Glutamatergic neuron (in vitro differentiated cells): ENCODE measurements around the gene KCNMB2. TPM values are rescaled to one million over a fixed set of nuclear protein-coding genes. Genes with fewer than 3 reads are reported as not detected.

Experiments
- DNase-seq: peaks from one replicate; pipeline ENCODE4 v3.0.0; 2022
- H3K27ac Mint-ChIP-seq: one replicate; pipeline ENCODE4 v1.8.0; 2020; ENCODE audit warnings: mild to moderate bottlenecking, mixed read lengths, inconsistent platforms; ENCODE audit not compliant: unreplicated experiment
- H3K27me3 Mint-ChIP-seq: one replicate; pipeline ENCODE4 v1.8.0; 2020; ENCODE audit warnings: mild to moderate bottlenecking, moderate library complexity, mixed read lengths, inconsistent platforms; ENCODE audit not compliant: unreplicated experiment
- H3K36me3 Mint-ChIP-seq: one replicate; pipeline ENCODE4 v1.8.0; 2020; ENCODE audit warnings: mild to moderate bottlenecking, mixed read lengths, inconsistent platforms; ENCODE audit not compliant: unreplicated experiment
- H3K4me1 Mint-ChIP-seq: one replicate; pipeline ENCODE4 v1.8.0; 2020; ENCODE audit warnings: mild to moderate bottlenecking, low read depth, mixed read lengths, inconsistent platforms; ENCODE audit not compliant: unreplicated experiment
- H3K4me3 Mint-ChIP-seq: one replicate; pipeline ENCODE4 v1.8.0; 2020; ENCODE audit warnings: mild to moderate bottlenecking, mixed read lengths, inconsistent platforms; ENCODE audit not compliant: unreplicated experiment
- H3K9me3 Mint-ChIP-seq: one replicate; pipeline ENCODE4 v1.8.0; 2020; ENCODE audit warnings: mild to moderate bottlenecking, moderate library complexity, mixed read lengths, inconsistent platforms; ENCODE audit not compliant: unreplicated experiment
- CTCF ChIP-seq: fragments of 200-600 bp; sonication (generic); IDR thresholded peaks from one replicate; pipeline ENCODE4 v1.5.0; 2021; ENCODE audit not compliant: partially characterized antibody, unreplicated experiment
- total RNA-seq: library from RNA; stranded (reverse); fragmentation: NEBNext Ultra II Directional; extraction: Animal tissue kit (Norgen Biotek cat#: 25700); gene quantifications from one replicate; pipeline ENCODE4 v1.2.1, GENCODE V29; 2021; ENCODE audit not compliant: unreplicated experiment

Gene KCNMB2
- total RNA-seq, 1 donor from 2014 or later: 0.47 TPM

- H3K4me3 Mint-ChIP-seq: no peak overlapping the region
- no peaks in the 10 kb centered on the region for H3K9me3 Mint-ChIP-seq
- H3K4me1 Mint-ChIP-seq: no peaks in the 10 kb centered on the region
- no peaks in the 10 kb centered on the region for H3K36me3 Mint-ChIP-seq
- H3K27ac Mint-ChIP-seq: no peak overlapping the region
- H3K27me3 Mint-ChIP-seq: no peaks in the 10 kb centered on the region
- no peak for DNase-seq
- TF ChIP-seq CTCF: no peak
Observed at GRCh38 chr3:178773358-178773757, 237.1 kb downstream of the KCNMB2 start.

- no peaks in the 10 kb centered on the region for H3K4me1 Mint-ChIP-seq
- no peaks in the 10 kb centered on the region for H3K27me3 Mint-ChIP-seq
- H3K36me3 Mint-ChIP-seq: no peaks in the 10 kb centered on the region
- peaks cover 3% of the 10 kb centered on the region for H3K9me3 Mint-ChIP-seq
- TF ChIP-seq CTCF: no peak
- DNase-seq: no peak
- H3K4me3 Mint-ChIP-seq: no peak overlapping the region
- H3K27ac Mint-ChIP-seq: no peak overlapping the region
Observed at GRCh38 chr3:178777718-178778411, 241.6 kb downstream of the KCNMB2 start.

- no peak for TF ChIP-seq CTCF
Observed at GRCh38 chr3:178778589-178778988, 242.4 kb downstream of the KCNMB2 start.

GRCh38 chr3:178785961-178786360 lies 249.7 kb downstream of the KCNMB2 start:
- Mint-ChIP-seq H3K36me3 (peaks cover 7% of the 10 kb centered on the region), H3K4me1 (no peaks in the 10 kb centered on the region), H3K4me3 (no peak overlapping the region), H3K27me3 (no peaks in the 10 kb centered on the region), H3K27ac (no peak overlapping the region), H3K9me3 (peaks cover 1% of the 10 kb centered on the region)
- DNase-seq: no peak
- no peak for TF ChIP-seq CTCF

More at GRCh38 chr3:178778589-178778988, 242.4 kb downstream of the KCNMB2 start:
- H3K27ac Mint-ChIP-seq: no peak overlapping the region
- H3K4me1 Mint-ChIP-seq: no peaks in the 10 kb centered on the region
- H3K9me3 Mint-ChIP-seq: peaks cover 3% of the 10 kb centered on the region
- no peak overlapping the region for H3K4me3 Mint-ChIP-seq
- no peak for DNase-seq
- no peaks in the 10 kb centered on the region for H3K27me3 Mint-ChIP-seq
- no peaks in the 10 kb centered on the region for H3K36me3 Mint-ChIP-seq

GRCh38 chr3:178787960-178788359 lies 251.7 kb downstream of the KCNMB2 start:
- TF ChIP-seq CTCF: no peak
- Mint-ChIP-seq H3K27me3 (no peaks in the 10 kb centered on the region), H3K27ac (no peak overlapping the region), H3K4me1 (no peaks in the 10 kb centered on the region), H3K36me3 (peaks cover 13% of the 10 kb centered on the region), H3K9me3 (peaks cover 5% of the 10 kb centered on the region), H3K4me3 (no peak overlapping the region)
- no peak for DNase-seq
